Loucy (cell line): Measurements from ENCODE around the gene RNASE2.

ENCODE experiments used
- H2AFZ ChIP-seq: fragments of 200-600 bp; sonication (generic); 2 replicates; pipeline ENCODE4 v1.6.0; 2016; ENCODE audit warnings: antibody characterized with exemption, mild to moderate bottlenecking, low read length, moderate library complexity
- H3F3A ChIP-seq: fragments of 200-600 bp; 2 replicates; pipeline ENCODE4 v1.6.0; 2016; ENCODE audit warnings: antibody characterized with exemption, low read depth, mild to moderate bottlenecking
- H3K27me3 ChIP-seq: fragments of 200-600 bp; sonication (generic); 2 replicates; pipeline ENCODE4 v1.6.1; 2014; ENCODE audit warnings: low read length, mild to moderate bottlenecking; ENCODE audit not compliant: insufficient read depth, poor library complexity, severe bottlenecking
- H3K36me3 ChIP-seq: fragments of 200-600 bp; sonication (generic); 2 replicates; pipeline ENCODE4 v1.6.1; 2016; ENCODE audit warnings: low read length; ENCODE audit not compliant: insufficient read depth
- H3K4me1 ChIP-seq: fragments of 200-600 bp; sonication (generic); 2 replicates; pipeline ENCODE4 v1.5.1; 2014; ENCODE audit warnings: low read length, mild to moderate bottlenecking; ENCODE audit not compliant: insufficient read depth, poor library complexity, severe bottlenecking
- H3K4me2 ChIP-seq: fragments of 200-600 bp; sonication (generic); 2 replicates; pipeline ENCODE4 v1.6.0; 2014; ENCODE audit warnings: antibody characterized with exemption, low read length, low read depth, mild to moderate bottlenecking; ENCODE audit not compliant: poor library complexity, severe bottlenecking
- H3K4me3 ChIP-seq: fragments of 200-600 bp; sonication (generic); 2 replicates; pipeline ENCODE4 v1.5.1; 2014; ENCODE audit warnings: low read length, mild to moderate bottlenecking, mixed read lengths; ENCODE audit not compliant: poor library complexity, severe bottlenecking
- H3K79me2 ChIP-seq: fragments of 200-600 bp; sonication (generic); 2 replicates; pipeline ENCODE4 v1.6.1; 2014; ENCODE audit warnings: low read length; ENCODE audit not compliant: insufficient read depth
- H3K9ac ChIP-seq: fragments of 200-600 bp; sonication (generic); 2 replicates; pipeline ENCODE4 v1.6.0; 2014; ENCODE audit warnings: mild to moderate bottlenecking, low read depth, low read length, moderate library complexity; ENCODE audit not compliant: poor library complexity, severe bottlenecking
- H3K9me2 ChIP-seq: fragments of 200-600 bp; sonication (generic); replicated peaks from 2 replicates; pipeline ENCODE4 v1.6.1; 2016; ENCODE audit warnings: low read depth, low read length, mixed read lengths
- H3K9me3 ChIP-seq: fragments of 200-600 bp; sonication (generic); 2 replicates; pipeline ENCODE4 v1.6.1; 2014; ENCODE audit warnings: mild to moderate bottlenecking, antibody characterized with exemption, low read length, low read depth; ENCODE audit not compliant: insufficient read depth
- H4K20me1 ChIP-seq: fragments of 200-600 bp; sonication (generic); 2 replicates; pipeline ENCODE4 v1.6.0; 2014; ENCODE audit warnings: antibody characterized with exemption, low read length, mild to moderate bottlenecking; ENCODE audit not compliant: insufficient read depth, poor library complexity, severe bottlenecking
- CTCF ChIP-seq: fragments of 200-600 bp; sonication (generic); conservative IDR thresholded peaks from 2 replicates; pipeline ENCODE4 v1.5.1; 2014; ENCODE audit warnings: mild to moderate bottlenecking, antibody characterized with exemption, low read length
- EZH2phosphoT487 ChIP-seq: fragments of 200-600 bp; IDR thresholded peaks from 2 replicates; pipeline ENCODE4 v1.6.1; 2018; ENCODE audit warnings: antibody characterized with exemption, mild to moderate bottlenecking, moderate library complexity, borderline replicate concordance

RNASE2 gene

GRCh38 chr14:20996521-20996920, 41.2 kb downstream of the RNASE2 start:
- H3K36me3 ChIP-seq, result peaks cover 40% of the 10 kb centered on the region

GRCh38 chr14:20997115-20997514, 41.8 kb downstream of the RNASE2 start:
- peaks cover 6% of the 10 kb centered on the region for H4K20me1 ChIP-seq
- H3K9ac ChIP-seq, result no peak overlapping the region
- no peaks in the 10 kb centered on the region for H3K9me3 ChIP-seq
- H3K4me3 ChIP-seq, result no peak overlapping the region
- H3K4me2 ChIP-seq, result no peak overlapping the region
- H3K36me3 ChIP-seq, result peaks cover 40% of the 10 kb centered on the region
- H3K9me2 ChIP-seq, result no peaks in the 10 kb centered on the region
- no peaks in the 10 kb centered on the region for H3F3A ChIP-seq
- peaks cover 12% of the 10 kb centered on the region for H3K79me2 ChIP-seq
- peaks cover 8% of the 10 kb centered on the region for H3K4me1 ChIP-seq
- H2AFZ ChIP-seq, result no peak overlapping the region
- TF ChIP-seq EZH2phosphoT487 (no peak), CTCF (no peak)
- no peaks in the 10 kb centered on the region for H3K27me3 ChIP-seq

More at GRCh38 chr14:20996521-20996920, 41.2 kb downstream of the RNASE2 start:
- no peak overlapping the region for H3K4me3 ChIP-seq
- H3K4me1 ChIP-seq, result peaks cover 11% of the 10 kb centered on the region
- no peak overlapping the region for H3K4me2 ChIP-seq
- no peaks in the 10 kb centered on the region for H3K9me3 ChIP-seq
- no peaks in the 10 kb centered on the region for H3F3A ChIP-seq
- H3K79me2 ChIP-seq, result peaks cover 18% of the 10 kb centered on the region
- H3K9ac ChIP-seq, result no peak overlapping the region
- H3K9me2 ChIP-seq, result no peaks in the 10 kb centered on the region
- peaks cover 6% of the 10 kb centered on the region for H4K20me1 ChIP-seq
- TF ChIP-seq CTCF (no peak), EZH2phosphoT487 (no peak)
- no peak overlapping the region for H2AFZ ChIP-seq
- H3K27me3 ChIP-seq, result no peaks in the 10 kb centered on the region

- Histone ChIP-seq H3K4me3 (no peak overlapping the region), H3F3A (no peaks in the 10 kb centered on the region), H3K9me3 (no peaks in the 10 kb centered on the region), H3K9me2 (no peaks in the 10 kb centered on the region), H4K20me1 (peaks cover 3% of the 10 kb centered on the region), H3K4me2 (no peak overlapping the region), H3K79me2 (peaks cover 7% of the 10 kb centered on the region; the same call in 1 of the 2 replicates), H3K4me1 (peaks cover 5% of the 10 kb centered on the region), H3K36me3 (peaks cover 40% of the 10 kb centered on the region), H3K9ac (no peak overlapping the region), H2AFZ (no peak overlapping the region), H3K27me3 (no peaks in the 10 kb centered on the region)
- no peak for TF ChIP-seq CTCF
- no peak for TF ChIP-seq EZH2phosphoT487
Observed at GRCh38 chr14:20997564-20997963, 42.3 kb downstream of the RNASE2 start.
